Measurements from ENCODE around the gene BCL10.

- TF ChIP-seq REST (IDR thresholded peaks at IDR 0.05; ENCODE audit: low read depth, low read length) (no peak), MAX (IDR thresholded peaks at IDR 0.05; ENCODE audit: low read depth) (no peak), GABPA (IDR thresholded peaks at IDR 0.05; ENCODE audit: low read depth) (no peak), EP300 (IDR thresholded peaks at IDR 0.05; ENCODE audit: borderline replicate concordance in 1 of 2, low read depth in 1 of 2, low read length in 1 of 2) (no peak), TEAD4 (IDR thresholded peaks at IDR 0.05; ENCODE audit: borderline replicate concordance, insufficient read depth) (no peak), USF1 (IDR thresholded peaks at IDR 0.05; ENCODE audit: borderline replicate concordance, low read depth) (no peak), FOXM1 (IDR thresholded peaks at IDR 0.05; ENCODE audit: low read depth) (no peak), POLR2AphosphoS5 (IDR thresholded peaks at IDR 0.05; ENCODE audit: low read depth, low read length) (no peak)
- TF ChIP-seq, protein P1, sequence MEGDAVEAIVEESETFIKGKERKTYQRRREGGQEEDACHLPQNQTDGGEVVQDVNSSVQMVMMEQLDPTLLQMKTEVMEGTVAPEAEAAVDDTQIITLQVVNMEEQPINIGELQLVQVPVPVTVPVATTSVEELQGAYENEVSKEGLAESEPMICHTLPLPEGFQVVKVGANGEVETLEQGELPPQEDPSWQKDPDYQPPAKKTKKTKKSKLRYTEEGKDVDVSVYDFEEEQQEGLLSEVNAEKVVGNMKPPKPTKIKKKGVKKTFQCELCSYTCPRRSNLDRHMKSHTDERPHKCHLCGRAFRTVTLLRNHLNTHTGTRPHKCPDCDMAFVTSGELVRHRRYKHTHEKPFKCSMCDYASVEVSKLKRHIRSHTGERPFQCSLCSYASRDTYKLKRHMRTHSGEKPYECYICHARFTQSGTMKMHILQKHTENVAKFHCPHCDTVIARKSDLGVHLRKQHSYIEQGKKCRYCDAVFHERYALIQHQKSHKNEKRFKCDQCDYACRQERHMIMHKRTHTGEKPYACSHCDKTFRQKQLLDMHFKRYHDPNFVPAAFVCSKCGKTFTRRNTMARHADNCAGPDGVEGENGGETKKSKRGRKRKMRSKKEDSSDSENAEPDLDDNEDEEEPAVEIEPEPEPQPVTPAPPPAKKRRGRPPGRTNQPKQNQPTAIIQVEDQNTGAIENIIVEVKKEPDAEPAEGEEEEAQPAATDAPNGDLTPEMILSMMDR (IDR thresholded peaks at IDR 0.05) = no peak
Observed at GRCh38 chr1:85220756-85221201, 55.7 kb downstream of the BCL10 start.

All from SK-N-SH (cell line).